HG03575 (cell line): ENCODE results near the gene RCAN1.
A peak's percentile ranks its signal among the peaks of the same experiment; 100 is the strongest.
"Not testable (repeated sequence)": the region's sequence is repeated elsewhere in the genome, so short reads cannot be mapped to it uniquely, and the experiment has no call there.

Source experiments
- ATAC-seq: cut with Tn5 transposase; IDR thresholded peaks from one replicate; pipeline ENCODE4 v1.9.1; 2021; ENCODE audit not compliant: unreplicated experiment, insufficient number of reproducible peaks, low FRiP score; ENCODE audit errors: extremely low read depth

Gene RCAN1

GRCh38 chr21:34625030-34625593 lies 10.2 kb upstream of the RCAN1 start:
- no peak for ATAC-seq

DNA sequence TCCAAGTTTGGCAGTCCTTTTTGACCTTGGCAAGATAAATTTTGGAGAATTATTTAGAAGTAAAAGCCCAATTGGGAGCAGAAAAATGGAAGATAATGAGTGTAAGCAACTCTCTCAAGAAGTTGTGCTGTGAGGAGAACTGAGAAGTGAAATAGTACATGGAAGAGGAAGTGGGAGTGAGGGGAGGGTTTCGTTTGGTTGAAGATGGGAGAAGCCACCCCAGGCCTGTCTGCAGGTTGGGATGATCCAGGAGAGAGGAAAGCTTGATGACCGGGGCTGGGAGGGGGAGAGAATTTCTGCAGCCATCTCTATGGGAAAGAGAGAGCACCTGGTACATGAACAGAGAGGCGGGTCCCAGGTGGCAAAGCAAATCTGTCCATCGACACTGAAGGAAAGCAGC lies 8.6 kb upstream of the RCAN1 start:
- no peak for ATAC-seq

DNA sequence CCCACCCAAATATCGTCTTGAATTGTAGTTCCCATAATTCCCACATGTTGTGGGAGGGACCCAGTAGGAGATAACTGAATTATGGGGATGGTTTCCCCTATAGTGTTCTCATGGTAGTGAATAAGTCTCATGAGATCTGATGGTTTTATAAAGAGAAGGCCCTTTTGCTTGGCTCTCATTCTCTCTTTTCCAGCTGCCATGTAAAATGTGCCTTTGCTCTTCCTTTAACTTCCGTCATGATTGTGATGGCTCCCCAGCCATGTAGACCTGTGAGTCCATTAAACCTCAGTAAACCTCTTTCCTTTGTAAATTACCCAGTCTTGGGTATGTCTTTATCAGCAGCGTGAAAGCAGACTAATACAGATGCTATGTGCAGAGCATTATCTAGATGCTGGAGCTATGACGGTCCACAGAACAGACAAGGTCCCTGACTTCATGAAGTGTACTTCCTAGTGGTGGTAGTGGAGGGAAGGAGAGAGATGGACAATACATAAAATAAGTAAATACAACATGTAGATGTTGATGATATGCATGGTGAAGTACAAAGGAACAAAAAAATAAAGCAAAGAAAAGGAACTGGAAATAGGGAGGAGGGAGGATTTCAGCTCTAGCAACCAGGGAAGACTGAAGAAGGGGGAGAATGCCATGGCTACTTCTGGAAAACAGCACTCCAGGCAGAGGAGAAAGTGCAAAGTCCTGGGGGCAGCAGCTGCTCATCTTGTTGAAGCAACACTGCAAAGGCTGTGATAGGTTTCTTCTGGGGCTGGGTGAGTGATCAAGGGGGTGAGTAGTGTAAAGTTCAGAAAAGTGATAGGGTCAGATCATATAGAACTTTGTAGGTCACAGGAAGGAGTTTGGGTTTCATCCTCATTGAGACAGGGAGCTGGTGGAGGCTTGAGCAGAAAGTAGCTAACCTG lies 6.8 kb upstream of the RCAN1 start:
- ATAC-seq = no peak

DNA sequence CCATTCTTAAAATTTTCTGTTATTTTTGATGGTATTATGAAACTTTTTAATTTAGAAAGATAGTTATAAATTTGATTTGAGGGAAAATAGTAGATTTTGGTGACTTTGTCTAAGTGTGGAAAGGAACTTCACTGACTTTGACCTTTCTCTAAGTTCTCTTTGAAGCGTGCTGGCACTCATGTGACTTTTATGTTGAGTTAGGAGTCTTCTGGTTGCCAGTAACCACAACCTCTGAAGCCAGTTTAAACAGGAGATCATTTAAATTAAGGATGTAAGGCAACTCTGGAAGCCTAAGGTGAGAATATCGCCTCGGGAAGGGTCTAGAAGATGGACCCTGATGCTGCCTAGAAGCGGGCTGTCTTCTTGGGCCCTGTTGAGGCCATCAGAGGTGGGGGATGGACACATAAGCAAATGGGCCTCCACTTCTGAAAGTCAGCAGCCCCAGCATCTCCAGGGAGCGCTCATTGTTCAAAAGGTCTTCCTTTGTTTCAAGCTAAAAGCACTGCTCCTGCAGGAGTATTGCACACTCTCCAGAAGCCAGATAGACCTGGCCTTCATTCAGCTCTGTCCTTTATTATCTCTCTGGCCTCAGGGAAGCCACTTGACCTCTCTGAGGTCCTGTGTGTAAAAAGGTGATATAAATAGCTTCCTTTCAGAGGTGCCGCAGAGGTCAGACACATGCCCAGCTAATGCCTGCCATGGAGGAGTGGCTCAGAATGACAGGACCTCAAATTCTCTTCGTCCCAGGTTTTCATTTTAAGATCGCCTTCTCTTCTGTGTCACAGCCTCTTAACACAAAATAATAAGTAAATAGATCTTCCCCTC lies 5.1 kb upstream of the RCAN1 start:
- ATAC-seq = no peak

GRCh38 chr21:34618941-34619340 lies 4.0 kb upstream of the RCAN1 start:
- no peak for ATAC-seq

GRCh38 chr21:34617753-34618339 lies 2.9 kb upstream of the RCAN1 start:
- no peak for ATAC-seq

DNA sequence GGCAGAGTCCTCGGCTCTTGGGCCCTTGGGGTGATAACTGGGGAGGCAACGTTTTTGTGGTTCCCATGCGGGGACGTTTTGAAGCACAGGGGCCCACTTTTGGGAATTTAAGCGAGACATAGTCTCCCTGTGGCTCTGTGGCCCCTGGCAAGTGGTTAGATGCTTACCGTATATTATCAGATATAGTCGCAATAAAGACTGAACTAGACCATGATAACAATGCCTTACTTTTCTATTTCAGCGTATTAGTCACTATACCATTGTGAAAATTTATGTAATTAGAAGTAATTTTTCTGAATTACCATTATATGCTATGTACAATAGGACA lies 538 bp upstream of the RCAN1 start:
- peak; percentile 12 for ATAC-seq

DNA sequence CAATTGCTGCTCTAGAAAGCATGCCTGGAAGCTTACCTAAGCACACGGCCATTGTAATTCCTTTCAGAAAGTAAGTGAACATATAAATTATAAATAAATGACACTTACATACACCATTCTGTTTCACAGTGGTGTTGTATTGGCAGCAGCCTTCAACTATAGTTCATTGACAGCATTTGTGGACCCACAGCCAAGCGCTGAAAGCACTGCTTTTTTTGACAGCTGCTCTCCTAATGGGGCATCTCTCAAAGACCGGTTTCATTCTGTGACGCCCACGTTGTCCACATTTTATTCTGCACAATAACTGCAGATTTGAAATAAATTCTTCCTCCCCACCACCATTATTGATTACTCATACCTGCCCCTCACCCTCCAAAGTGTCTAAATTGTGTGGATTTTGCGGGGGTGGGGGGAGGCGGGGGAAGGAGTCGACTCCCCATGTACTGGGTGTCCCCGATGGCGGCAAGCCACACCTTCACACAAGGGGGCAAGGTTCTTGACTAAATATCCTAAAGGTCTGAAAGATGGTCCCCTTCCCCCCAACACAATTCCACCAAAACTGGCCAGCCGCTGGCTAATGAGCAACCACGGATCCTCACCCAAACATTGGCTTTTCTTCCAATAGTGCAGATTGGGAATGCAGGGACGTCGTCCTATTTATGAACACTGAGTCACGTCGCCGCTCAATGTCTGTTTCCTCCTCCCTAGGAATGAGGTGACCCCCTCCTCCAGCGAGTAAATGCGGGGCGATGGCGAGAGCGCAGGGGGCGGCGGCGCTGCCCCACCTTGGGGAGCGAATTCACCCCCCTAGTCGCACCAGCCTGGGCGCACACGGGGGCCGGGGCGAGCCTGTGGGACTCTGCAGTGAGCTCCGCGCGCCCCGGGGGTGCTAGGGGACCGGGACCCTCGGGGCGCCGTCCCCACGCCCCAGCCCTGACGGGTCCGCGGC lies 960 bp downstream of the RCAN1 start:
- ATAC-seq = no peak

GRCh38 chr21:34612557-34612956 lies 2.4 kb downstream of the RCAN1 start:
- no peak for ATAC-seq

DNA sequence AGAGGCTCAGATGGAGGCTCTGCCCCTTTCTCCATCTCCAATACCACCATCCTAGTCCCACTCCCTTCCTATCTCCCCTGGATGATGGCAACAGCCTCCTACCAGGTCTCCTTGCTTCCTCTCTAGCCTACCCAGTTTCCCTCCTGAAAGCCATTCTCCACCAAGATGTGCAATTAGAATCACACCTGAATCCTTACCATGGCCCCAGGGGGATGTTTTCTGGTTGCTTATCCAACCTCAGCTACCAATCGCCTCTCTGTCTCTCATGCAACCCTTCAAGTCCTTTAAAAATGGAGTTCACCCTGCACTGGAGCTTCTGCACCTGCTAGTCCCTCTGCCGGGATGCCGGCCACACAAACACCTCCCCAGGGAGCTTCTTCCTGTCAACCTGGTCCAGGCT lies 2.9 kb downstream of the RCAN1 start:
- ATAC-seq = no peak

DNA sequence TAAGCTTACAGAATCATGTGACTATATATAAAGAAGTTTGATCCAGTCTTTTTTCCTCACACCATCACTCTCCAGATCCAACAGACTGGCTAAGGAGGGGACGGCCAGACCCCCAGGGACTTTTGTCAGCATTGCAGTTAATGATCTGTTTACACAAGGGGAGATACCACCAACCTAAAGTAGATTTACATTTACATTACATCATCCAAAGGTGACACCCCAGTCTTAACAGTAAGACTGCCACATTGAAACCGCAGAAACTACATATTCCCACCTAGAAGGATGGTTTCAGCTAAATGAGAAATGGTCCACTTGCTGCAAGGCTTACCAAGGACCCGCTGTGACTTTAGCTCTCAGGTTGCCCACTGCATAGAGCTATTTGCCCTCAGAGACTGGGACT lies 3.4 kb downstream of the RCAN1 start:
- ATAC-seq = no peak

DNA sequence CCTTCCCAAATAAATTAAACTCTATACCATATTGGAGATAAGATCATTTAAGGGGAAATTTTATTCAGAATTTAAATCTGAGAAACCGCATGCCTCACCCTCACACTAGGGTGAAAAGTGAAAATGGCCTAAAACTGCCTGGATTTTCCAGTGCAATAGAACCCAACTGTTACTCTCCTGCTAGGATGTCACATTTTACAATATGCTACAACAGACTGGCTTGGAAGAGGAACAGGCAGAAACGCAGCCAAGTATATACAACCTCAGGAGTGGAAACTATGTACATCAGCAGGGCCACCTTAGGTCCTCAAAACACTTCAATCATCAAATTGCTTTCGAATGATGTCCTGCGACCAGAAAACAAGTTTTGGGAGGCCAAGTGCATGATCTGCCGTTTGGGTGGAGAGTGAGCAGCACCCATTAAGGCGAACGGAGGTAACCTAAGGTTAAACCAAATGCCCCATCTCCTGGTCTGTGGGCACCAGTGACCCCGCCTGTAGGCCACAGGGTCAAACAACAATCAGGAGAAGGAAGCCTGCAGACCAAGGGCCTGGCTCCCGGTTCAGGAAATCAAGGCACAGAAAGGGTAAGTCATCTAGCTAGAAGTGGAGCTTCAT lies 4.9 kb downstream of the RCAN1 start:
- ATAC-seq = no peak

- no peak for ATAC-seq
Measured at GRCh38 chr21:34609244-34609932, 5.5 kb downstream of the RCAN1 start.

- not testable (repeated sequence) for ATAC-seq
Measured at GRCh38 chr21:34607376-34607775, 7.5 kb downstream of the RCAN1 start.

DNA sequence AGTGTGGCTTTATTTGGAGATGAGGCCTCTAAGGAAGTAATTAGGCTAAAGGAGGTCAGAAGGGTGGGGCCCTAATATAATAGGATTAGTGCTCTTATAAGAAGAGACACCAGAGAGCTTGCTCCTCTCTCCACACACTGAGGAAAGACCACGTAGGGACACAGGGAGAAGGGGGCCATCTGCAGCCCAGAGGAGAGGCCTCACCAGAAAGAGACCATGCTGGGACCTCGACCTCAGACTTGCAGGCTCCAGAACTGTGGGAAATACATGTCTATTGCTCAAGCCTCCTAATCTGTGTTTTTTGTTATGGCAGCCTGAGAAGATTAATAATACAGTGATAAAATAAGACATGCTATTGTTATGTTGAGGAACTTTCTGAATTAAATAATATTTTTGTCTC lies 8.3 kb downstream of the RCAN1 start:
- no peak for ATAC-seq

DNA sequence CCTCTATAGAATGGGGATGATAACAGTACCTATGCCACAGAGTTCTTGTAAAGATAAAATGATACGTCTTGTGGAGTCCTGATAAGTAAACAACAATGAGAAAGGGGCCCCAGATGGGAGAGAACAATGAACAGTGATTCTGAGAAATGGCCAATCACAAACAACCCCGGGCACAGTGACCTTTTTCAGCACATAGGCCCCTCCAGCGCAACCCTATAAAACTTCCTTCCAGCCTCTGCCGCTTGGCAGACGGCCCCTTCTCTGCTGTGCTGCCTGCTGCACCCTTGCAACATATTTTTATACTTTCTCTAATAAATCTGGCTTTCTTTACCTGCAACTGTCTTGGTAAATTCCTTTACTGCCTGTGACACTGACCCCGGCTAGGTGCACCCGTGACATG lies 8.9 kb downstream of the RCAN1 start:
- ATAC-seq = no peak

GRCh38 chr21:34604956-34605355 lies 10.0 kb downstream of the RCAN1 start:
- not testable (repeated sequence) for ATAC-seq

DNA sequence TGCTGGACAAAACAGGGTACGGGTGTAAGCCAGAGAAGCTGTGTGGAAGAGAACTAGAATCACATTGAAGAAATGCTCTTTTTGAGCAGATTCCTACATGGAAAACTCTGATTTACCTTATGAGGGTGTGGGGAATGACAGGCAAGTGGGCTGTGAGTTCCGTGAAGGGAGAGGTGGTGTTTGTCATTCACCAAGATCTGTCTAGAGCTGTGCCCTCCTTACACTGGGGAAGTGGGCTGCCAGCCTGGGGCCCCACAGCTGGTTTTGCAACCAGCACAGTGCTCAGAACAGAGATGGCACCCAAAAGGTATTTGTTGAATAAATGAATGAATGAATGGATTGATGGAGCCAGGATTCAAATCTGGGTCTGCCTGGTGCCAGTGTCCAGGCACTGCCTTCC lies 10.4 kb downstream of the RCAN1 start:
- ATAC-seq = no peak
